GM12801 (cell line): ENCODE results near the gene CEP104.

ENCODE experiments used
- CTCF ChIP-seq: IDR thresholded peaks from one replicate; pipeline ENCODE4 v1.5.1; 2011; ENCODE audit warnings: control low read depth; ENCODE audit not compliant: insufficient read length; ENCODE audit errors: extremely low read depth

CEP104 gene

GRCh38 chr1:3856923-3857790 is at the start of gene CEP104, which contains the start of gene DFFB:
Gene CEP104 (minus strand): TSS chr1:3857211. CDS start chr1:3852407, 4,804 bp downstream.
Gene DFFB (plus strand): TSS chr1:3857476. CDS start chr1:3857604, 128 bp downstream.
- TF ChIP-seq CTCF = no peak

GRCh38 chr1:3906672-3907020 is 49.6 kb upstream of the CEP104 start:
- TF ChIP-seq CTCF = no peak

DNA sequence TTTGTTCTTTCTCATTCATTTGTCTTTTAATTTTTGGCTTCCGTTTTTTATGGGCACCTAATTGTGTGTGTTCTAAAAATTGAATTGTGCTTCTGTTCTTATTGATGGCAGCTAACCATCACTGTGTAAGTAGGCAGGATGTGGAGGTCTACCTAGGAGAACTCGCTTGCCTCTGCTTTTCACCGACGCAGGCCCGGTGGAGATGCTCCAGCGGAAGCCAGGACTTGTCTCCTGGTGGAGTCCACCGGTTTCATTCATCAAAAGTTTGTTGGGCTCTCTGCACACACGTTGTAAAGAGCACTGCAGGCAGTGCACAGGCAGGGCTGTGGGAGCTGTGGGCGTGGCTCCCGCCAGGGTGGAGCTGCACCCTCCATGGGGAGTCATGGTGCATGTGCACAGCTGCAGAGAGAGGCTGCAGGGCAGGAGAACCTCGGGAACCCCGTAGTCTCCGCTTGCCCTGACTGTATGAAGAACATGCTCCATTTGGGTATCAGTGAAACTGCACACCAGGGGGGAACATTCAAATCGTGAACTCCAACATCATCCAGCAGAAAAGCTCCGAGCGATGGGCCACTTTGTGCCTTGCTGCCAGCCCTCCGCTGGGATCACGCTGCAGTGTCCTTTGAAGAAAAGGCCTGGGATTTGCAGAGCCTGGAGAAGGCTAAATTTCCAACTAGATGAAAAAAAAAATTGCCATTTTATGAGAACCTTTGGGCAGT is 49.1 kb upstream of the CEP104 start:
- TF ChIP-seq CTCF = no peak

GRCh38 chr1:3905266-3905952 is 48.4 kb upstream of the CEP104 start:
- no peak for TF ChIP-seq CTCF

DNA sequence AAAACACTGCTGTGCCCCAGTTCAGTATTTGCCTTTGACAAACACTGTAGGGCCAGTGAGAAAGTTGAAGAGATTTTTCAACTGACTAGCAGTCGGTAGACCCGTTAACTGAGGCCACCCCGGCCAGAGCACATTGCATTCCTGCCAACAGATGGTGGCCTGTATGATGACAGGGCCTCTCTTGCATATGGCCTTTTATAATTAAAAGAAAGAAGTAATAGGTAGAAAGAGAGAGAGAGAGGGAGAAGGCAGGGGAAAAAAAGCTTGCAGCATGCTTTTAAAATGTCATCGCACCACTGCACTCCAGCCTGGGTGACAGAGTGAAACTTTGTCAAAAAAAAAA is 47.8 kb upstream of the CEP104 start:
- no peak for TF ChIP-seq CTCF

DNA sequence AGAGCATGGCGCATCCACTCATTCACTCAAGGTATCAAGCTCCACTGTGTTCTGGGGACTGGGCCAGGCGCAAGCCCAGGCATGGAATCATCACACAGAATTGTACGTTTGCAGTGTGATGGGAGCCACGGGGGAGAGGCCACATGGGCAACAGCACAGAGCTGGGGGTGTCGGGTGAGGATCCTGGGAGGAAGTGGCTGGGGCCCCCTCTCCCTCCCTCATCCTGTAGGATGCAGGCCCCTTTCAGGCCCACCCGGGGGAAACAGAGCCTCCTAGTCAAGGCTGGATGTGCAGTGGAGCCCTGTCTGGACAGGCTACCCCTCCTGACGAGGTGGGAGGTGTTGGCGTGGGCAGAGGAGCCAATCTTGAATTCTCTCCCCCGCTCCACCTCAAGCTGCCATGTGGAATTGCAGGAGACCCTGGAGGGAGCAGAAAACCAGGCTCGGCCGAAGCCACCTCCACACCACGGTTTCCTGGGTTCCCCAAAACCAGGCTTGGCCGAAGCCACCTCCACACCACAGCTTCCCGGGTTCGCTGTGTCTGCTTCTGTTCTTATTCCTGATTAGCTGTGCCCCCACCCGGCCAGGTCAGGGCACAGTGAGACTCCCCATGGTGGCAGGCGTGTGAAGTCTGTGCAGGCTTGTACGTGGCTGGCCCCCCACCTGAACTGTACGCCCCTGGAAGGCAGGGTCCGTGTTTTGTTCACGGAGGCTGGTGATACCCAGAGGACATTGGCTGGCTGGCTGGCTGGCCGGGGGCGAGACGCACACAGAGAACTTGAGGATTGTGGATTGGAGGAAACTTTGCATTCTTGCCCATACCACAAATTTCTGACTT is 47.2 kb upstream of the CEP104 start:
- TF ChIP-seq CTCF = no peak
